ENCODE measurements around the gene VTCN1.
"Not testable (repeated sequence)": the region's sequence is repeated elsewhere in the genome, so short reads cannot be mapped to it uniquely, and the experiment has no call there.

Gene VTCN1

GRCh38 chr1:117162816-117163215 is 47.9 kb downstream of the VTCN1 start:
- no peak for DNase-seq

- no peak for DNase-seq
Measured at GRCh38 chr1:117161887-117162286, 48.8 kb downstream of the VTCN1 start.

GRCh38 chr1:117151305-117151704 is 59.4 kb downstream of the VTCN1 start:
- not testable (repeated sequence) for DNase-seq

GRCh38 chr1:117150316-117150715 is 60.4 kb downstream of the VTCN1 start:
- DNase-seq = peak in 2 of 4 experiments; percentile 19 to 28

- no peak for DNase-seq
Measured at GRCh38 chr1:117147856-117148588, 62.7 kb downstream of the VTCN1 start.

- DNase-seq = no peak
Measured at GRCh38 chr1:117147341-117147831, 63.3 kb downstream of the VTCN1 start.

GRCh38 chr1:117146575-117147340 is 64.0 kb downstream of the VTCN1 start:
- no peak for DNase-seq

GRCh38 chr1:117146072-117146471 is 64.7 kb downstream of the VTCN1 start:
- no peak for DNase-seq

- no peak for DNase-seq
Measured at GRCh38 chr1:117143871-117144270, 66.9 kb downstream of the VTCN1 start.

- no peak for DNase-seq
Measured at GRCh38 chr1:117143172-117143571, 67.6 kb downstream of the VTCN1 start.

- DNase-seq = no peak
Measured at GRCh38 chr1:117142200-117142599, 68.5 kb downstream of the VTCN1 start.

- no peak for DNase-seq
Measured at GRCh38 chr1:117138561-117138960, 72.2 kb downstream of the VTCN1 start.

- no peak for DNase-seq
Measured at GRCh38 chr1:117138106-117138505, 72.6 kb downstream of the VTCN1 start.

GRCh38 chr1:117137281-117137855 is 73.4 kb downstream of the VTCN1 start:
- no peak for DNase-seq

GRCh38 chr1:117136749-117137148 is 74.0 kb downstream of the VTCN1 start:
- DNase-seq = no peak

- no peak for DNase-seq
Measured at GRCh38 chr1:117135329-117135728, 75.4 kb downstream of the VTCN1 start.

GRCh38 chr1:117130526-117130925 is 80.2 kb downstream of the VTCN1 start:
- DNase-seq = no peak

- peak in 2 of 4 experiments; percentile 50 to 68 for DNase-seq
Measured at GRCh38 chr1:117128323-117129079, 82.2 kb downstream of the VTCN1 start.

GRCh38 chr1:117127795-117128194 is 82.9 kb downstream of the VTCN1 start:
- DNase-seq = no peak

- DNase-seq = no peak
Measured at GRCh38 chr1:117124661-117125060, 86.1 kb downstream of the VTCN1 start.

GRCh38 chr1:117123274-117123673 is 87.5 kb downstream of the VTCN1 start:
- DNase-seq = no peak

- DNase-seq = no peak
Measured at GRCh38 chr1:117122330-117123025, 88.2 kb downstream of the VTCN1 start.
